ENCODE measurements around the gene DERA.
"Not testable (repeated sequence)": the region's sequence is repeated elsewhere in the genome, so short reads cannot be mapped to it uniquely, and the experiment has no call there.

DERA gene

DNA sequence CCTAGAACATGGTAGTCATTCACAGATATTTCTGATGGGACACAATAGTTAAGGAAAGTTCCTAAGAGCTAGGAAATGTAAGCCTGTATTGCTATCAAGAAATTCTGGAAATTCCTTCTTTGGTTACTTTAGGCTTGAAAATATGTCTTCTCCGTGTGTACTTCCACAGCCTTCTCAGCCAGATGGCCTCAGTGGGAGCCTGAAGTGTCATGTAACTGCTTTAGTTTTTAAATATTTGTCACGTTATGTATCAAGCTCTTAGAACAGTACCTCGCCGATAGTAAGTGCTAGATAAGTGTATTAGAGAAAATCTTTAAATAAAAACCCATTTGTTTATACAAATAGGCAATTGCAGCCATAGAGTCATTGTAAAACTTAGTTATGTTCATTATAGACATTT lies 95.6 kb downstream of the DERA start:
- no peak overlapping the region for H3K4me3 ChIP-seq (ENCODE audit: low read depth, low read length)
- peak; percentile 15 for DNase-seq (ENCODE audit: low read depth)
- TF ChIP-seq, protein P1, sequence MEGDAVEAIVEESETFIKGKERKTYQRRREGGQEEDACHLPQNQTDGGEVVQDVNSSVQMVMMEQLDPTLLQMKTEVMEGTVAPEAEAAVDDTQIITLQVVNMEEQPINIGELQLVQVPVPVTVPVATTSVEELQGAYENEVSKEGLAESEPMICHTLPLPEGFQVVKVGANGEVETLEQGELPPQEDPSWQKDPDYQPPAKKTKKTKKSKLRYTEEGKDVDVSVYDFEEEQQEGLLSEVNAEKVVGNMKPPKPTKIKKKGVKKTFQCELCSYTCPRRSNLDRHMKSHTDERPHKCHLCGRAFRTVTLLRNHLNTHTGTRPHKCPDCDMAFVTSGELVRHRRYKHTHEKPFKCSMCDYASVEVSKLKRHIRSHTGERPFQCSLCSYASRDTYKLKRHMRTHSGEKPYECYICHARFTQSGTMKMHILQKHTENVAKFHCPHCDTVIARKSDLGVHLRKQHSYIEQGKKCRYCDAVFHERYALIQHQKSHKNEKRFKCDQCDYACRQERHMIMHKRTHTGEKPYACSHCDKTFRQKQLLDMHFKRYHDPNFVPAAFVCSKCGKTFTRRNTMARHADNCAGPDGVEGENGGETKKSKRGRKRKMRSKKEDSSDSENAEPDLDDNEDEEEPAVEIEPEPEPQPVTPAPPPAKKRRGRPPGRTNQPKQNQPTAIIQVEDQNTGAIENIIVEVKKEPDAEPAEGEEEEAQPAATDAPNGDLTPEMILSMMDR (conservative IDR thresholded peaks at IDR 0.05; ENCODE audit: low read depth, low read length): no peak

DNA sequence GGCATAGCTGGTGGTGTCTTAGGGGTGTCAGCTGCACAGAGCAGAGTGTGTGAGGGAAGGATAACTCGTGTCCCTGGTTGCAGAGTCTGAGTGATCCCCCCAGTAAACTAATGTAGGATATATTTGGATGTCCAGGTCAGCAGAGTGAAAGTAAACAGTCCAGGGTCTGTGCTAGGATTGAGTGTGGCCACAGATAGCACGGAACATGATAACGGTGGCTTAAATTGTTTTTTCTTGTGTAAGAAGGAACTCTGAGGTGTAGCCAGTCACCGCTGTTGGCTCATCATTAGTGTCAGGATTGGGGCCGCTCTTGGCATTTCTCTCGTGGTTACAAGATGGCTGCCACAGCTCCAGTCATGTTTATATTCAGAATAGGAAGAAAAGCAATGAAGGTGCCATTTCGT lies 97.3 kb downstream of the DERA start:
- no peak overlapping the region for H3K4me3 ChIP-seq (ENCODE audit: low read depth, low read length)
- peak; percentile 44 for DNase-seq (ENCODE audit: low read depth)
- TF ChIP-seq, protein P1 (conservative IDR thresholded peaks at IDR 0.05; ENCODE audit: low read depth, low read length): no peak

DNA sequence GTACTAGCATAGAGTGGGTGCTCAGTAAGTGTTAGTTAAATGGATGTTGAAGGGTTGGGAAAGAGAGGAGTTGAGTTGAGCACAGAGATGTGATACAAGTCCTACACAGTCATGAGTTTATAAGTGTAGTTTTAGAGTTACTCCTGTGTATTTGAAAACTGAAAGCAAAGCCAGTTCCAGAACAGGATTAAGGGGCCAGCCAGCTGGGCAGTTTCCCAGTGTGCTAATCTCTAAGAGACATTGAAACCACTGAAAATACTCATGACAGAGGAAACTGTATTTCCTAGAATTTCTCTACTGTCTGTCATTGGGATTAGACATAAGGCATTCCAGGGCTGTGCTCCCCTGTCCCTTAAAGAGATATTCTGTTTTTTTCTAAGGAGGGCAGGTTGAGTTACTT lies 101.0 kb downstream of the DERA start:
- TF ChIP-seq, protein P1 (conservative IDR thresholded peaks at IDR 0.05; ENCODE audit: low read depth, low read length): no peak
- no peak overlapping the region for H3K4me3 ChIP-seq (ENCODE audit: low read depth, low read length)
- DNase-seq (ENCODE audit: low read depth): peak; percentile 78

GRCh38 chr12:16013722-16014121 lies 102.6 kb downstream of the DERA start:
- not testable (repeated sequence) for DNase-seq (ENCODE audit: low read depth); H3K4me3 ChIP-seq (ENCODE audit: low read depth, low read length)

DNA sequence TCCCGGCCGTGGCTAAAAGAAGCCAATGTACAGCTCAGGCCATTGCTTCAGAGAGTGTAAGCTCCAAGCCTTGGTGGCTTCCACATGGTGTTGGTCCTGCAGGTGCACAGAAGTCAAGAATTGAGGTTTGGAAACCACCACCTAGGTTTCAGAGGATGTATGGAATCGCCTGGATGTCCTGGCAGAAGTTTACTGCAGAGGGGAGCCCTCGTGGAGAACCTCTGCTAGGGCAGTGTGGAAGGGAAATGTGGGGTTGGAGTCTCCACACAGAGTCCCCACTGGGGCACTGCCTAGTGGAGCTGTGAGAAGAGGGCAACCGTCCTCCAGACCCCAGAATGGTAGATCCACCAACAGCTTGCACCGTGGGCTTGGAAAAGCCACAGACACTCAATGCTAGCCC lies 103.3 kb downstream of the DERA start:
- not testable (repeated sequence) for H3K4me3 ChIP-seq (ENCODE audit: low read depth, low read length); DNase-seq (ENCODE audit: low read depth)

DNA sequence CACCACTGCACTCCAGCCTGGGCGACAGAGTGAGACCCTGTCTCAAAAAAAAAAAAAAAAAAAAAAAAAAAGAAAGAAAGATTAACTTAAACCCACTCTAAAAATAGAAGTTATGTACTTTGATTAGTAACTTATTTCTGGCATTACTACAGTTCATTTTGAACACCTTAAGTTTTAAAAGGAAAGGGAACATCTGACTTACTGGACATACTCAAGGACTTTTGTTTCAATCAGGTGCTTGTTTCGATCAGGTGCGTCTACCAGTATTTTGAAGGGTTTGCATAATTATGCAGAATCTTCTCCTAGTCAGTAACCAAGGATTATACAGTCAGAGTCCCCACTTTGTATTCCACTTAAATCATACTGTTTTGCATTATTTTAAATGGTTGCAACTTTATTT lies 105.6 kb downstream of the DERA start:
- TF ChIP-seq, protein P1 (conservative IDR thresholded peaks at IDR 0.05; ENCODE audit: low read depth, low read length): no peak
- H3K4me3 ChIP-seq (ENCODE audit: low read depth, low read length): no peak overlapping the region

GRCh38 chr12:16018306-16018705 lies 107.2 kb downstream of the DERA start:
- no peak overlapping the region for H3K4me3 ChIP-seq (ENCODE audit: low read depth, low read length)
- TF ChIP-seq, protein P1 (conservative IDR thresholded peaks at IDR 0.05; ENCODE audit: low read depth, low read length): no peak
- no peak for DNase-seq (ENCODE audit: low read depth)

More for the DNA sequence above, 105.6 kb downstream of the DERA start:
- DNase-seq (ENCODE audit: low read depth): no peak

- H3K4me3 ChIP-seq (ENCODE audit: low read depth, low read length): no peak overlapping the region
- no peak for DNase-seq (ENCODE audit: low read depth)
- TF ChIP-seq, protein P1 (conservative IDR thresholded peaks at IDR 0.05; ENCODE audit: low read depth, low read length): no peak
These were observed 108.0 kb downstream of the DERA start for GRCh38 chr12:16019136-16019535.
